Ovary (tissue), 9 donors: ENCODE results near the gene FBN1. TPM values are rescaled to one million over a fixed set of nuclear protein-coding genes. Genes with fewer than 3 reads are reported as not detected.

ENCODE experiments used
- DNase-seq, 5 donors: peaks; one replicate each; pipeline ENCODE4 v3.0.0-alpha.2; 2019 to 2020
- H3K27ac ChIP-seq, 2 donors: fragments of 200-600 bp; one replicate each; pipeline versions ENCODE4 v1.5.1 to v1.8.0; 2019 to 2022
- H3K27me3 ChIP-seq: fragments of 200-600 bp; one replicate; pipeline ENCODE4 v1.8.0; 2022
- H3K36me3 ChIP-seq: fragments of 200-600 bp; sonication (generic); one replicate; pipeline ENCODE4 v1.5.1; 2019
- H3K4me1 ChIP-seq: one replicate; pipeline ENCODE4 v1.8.1; 2013; ENCODE audit warnings: mild to moderate bottlenecking, moderate library complexity; ENCODE audit not compliant: insufficient read depth
- H3K4me3 ChIP-seq: fragments of 200-600 bp; sonication (generic); one replicate; pipeline ENCODE4 v1.5.1; 2017
- H3K9me3 ChIP-seq, 2 donors: fragments of 200-600 bp in 1 of 2; sonication (generic) in 1 of 2; one replicate each; pipeline versions ENCODE4 v1.5.1 to v1.8.1; 2013 to 2019; ENCODE audit warnings: mild to moderate bottlenecking in 1 of 2, moderate library complexity in 1 of 2
- EP300 ChIP-seq: sonication (generic); formaldehyde crosslinking; IDR thresholded peaks from one replicate; pipeline ENCODE4 v1.6.1; 2017; ENCODE audit warnings: antibody characterized with exemption
- POLR2A ChIP-seq: fragments of 450-650 bp; IDR thresholded peaks from one replicate; pipeline ENCODE4 v1.6.1; 2017; ENCODE audit warnings: antibody characterized with exemption, mild to moderate bottlenecking, moderate library complexity
- WGBS, 3 donors: extraction: QIAGEN DNeasy Blood & Tissue Kit in 1 of 3; methylation state at CpG; one replicate each; pipeline versions ENCODE4 v1.1.5 to v1.1.7; 2013 to 2017; 5-methylcytosine and 5-hydroxymethylcytosine counted together
- intact Hi-C, 4 donors: fragments of 100-400 bp; cut with DNase I; formaldehyde crosslinking; loops; one replicate each; pipeline versions ENCODE4 v1.11.0 to v1.15.1; 2022 to 2023
- polyA plus RNA-seq, 2 donors: library from polyadenylated mRNA; stranded (reverse); fragments of 200-250 nt in 1 of 2; fragments of 350-450 nt in 1 of 2; fragmentation: Illumina TruSeq in 1 of 2; extraction: RNeasy Lipid Tissue Mini Kit (QIAGEN cat#74804) in 1 of 2; gene quantifications; one replicate each; pipeline ENCODE4 v1.2.3, GENCODE V29; 2013 to 2014
- total RNA-seq, 7 donors: library from RNA; depleted of rRNA in 2 of 7; stranded (reverse); fragments of >200 nt in 2 of 7; fragmentation: NEBNext Ultra II Directional in 3 of 7; extraction: Animal tissue kit (Norgen Biotek cat#: 25700) in 3 of 7; gene quantifications; one replicate each; pipeline versions ENCODE4 v1.1.0 to v1.2.4, GENCODE V29; 2016 to 2023
- TF ChIP-seq, protein P1 (sequence below), 3 donors: fragments of 450-650 bp in 2 of 3; fragments of 200-600 bp in 1 of 3; IDR thresholded peaks; one replicate each; pipeline versions ENCODE4 v1.5.1 to v1.8.0; 2016 to 2022; ENCODE audit warnings: antibody characterized with exemption in 3 of 3, mild to moderate bottlenecking in 1 of 3
- donor health status: DM: no; HTN: no; CAD: no; lungs with moderate emphysema.
- donor health status: DM: no; HTN: no; CAD: no.
- donor health status: Bipolar disorder and iron deficiency.
- donor health status: DM: yes; HTN: yes; CAD: no.
- donor health status: DM: no; HTN: no; CAD: no.
- donor health status: DM: yes; HTN: yes; CAD: no.

Gene FBN1
- total and polyA plus RNA-seq, 9 donors = 62.5 to 159 (median 97.4) TPM

DNA sequence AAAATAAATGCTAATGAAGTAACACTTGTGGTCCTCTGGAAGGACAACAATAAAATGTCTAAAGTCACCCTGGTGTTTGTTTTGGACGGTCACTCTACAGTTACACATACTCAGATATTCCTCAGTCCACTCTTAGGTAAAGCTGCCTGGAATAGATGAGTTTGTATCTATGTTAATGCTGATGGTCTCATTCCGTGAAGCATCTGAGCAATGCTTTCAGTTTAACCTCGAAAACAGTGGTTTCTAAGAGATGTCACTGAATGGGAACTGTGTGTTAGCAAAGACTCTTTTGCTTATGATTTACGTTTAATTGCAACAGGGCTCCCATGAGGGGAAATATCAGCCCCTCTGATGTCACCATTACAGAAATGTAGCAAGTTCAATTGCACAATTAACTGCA lies 49.1 kb downstream of the FBN1 start:
- 85 to 90% (median 88%) methylated on average over 4 of the region's 4 CpGs for WGBS, 3 donors
- intact Hi-C loops = no loop called here

DNA sequence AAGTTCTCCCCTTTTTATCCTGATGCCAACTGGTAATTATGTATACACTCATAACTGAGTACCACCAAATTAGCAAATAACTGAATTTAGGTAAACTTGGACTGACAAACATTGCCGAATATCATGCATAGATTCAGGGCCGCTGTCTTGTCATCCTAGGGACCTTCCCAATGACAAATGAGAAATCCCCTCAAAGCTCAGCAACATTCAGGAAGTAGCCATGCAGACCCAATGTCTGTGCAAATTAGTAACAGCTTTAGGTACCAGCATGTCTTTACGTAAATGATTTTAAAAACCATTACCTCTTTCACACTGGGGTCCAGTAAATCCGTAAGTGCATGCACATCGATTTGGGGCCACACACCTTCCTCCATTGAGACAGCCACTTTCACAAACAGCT lies 49.5 kb downstream of the FBN1 start:
- DNase-seq = no peak
- no peak for TF ChIP-seq POLR2A
- TF ChIP-seq EP300 = no peak
- TF ChIP-seq, protein P1, sequence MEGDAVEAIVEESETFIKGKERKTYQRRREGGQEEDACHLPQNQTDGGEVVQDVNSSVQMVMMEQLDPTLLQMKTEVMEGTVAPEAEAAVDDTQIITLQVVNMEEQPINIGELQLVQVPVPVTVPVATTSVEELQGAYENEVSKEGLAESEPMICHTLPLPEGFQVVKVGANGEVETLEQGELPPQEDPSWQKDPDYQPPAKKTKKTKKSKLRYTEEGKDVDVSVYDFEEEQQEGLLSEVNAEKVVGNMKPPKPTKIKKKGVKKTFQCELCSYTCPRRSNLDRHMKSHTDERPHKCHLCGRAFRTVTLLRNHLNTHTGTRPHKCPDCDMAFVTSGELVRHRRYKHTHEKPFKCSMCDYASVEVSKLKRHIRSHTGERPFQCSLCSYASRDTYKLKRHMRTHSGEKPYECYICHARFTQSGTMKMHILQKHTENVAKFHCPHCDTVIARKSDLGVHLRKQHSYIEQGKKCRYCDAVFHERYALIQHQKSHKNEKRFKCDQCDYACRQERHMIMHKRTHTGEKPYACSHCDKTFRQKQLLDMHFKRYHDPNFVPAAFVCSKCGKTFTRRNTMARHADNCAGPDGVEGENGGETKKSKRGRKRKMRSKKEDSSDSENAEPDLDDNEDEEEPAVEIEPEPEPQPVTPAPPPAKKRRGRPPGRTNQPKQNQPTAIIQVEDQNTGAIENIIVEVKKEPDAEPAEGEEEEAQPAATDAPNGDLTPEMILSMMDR (IDR thresholded peaks at IDR 0.05) = no peak
- no peaks in the 10 kb centered on the region for H3K4me1 ChIP-seq
- H3K4me3 ChIP-seq = no peak overlapping the region
- H3K9me3 ChIP-seq = no peaks in the 10 kb centered on the region
- H3K36me3 ChIP-seq = no peaks in the 10 kb centered on the region
- 91 to 96% (median 94%) methylated on average over 5 of the region's 5 CpGs for WGBS, 3 donors
- H3K27me3 ChIP-seq = no peaks in the 10 kb centered on the region
- H3K27ac ChIP-seq = no peak overlapping the region
- intact Hi-C loops = no loop called here

More for the DNA sequence above, 49.1 kb downstream of the FBN1 start:
- H3K27me3 ChIP-seq = no peaks in the 10 kb centered on the region
- H3K4me1 ChIP-seq = no peaks in the 10 kb centered on the region
- DNase-seq = no peak
- TF ChIP-seq EP300 (no peak), POLR2A (no peak)
- TF ChIP-seq, protein P1 (IDR thresholded peaks at IDR 0.05) = no peak
- no peaks in the 10 kb centered on the region for H3K36me3 ChIP-seq
- H3K9me3 ChIP-seq = no peaks in the 10 kb centered on the region
- no peak overlapping the region for H3K27ac ChIP-seq
- H3K4me3 ChIP-seq = no peak overlapping the region

DNA sequence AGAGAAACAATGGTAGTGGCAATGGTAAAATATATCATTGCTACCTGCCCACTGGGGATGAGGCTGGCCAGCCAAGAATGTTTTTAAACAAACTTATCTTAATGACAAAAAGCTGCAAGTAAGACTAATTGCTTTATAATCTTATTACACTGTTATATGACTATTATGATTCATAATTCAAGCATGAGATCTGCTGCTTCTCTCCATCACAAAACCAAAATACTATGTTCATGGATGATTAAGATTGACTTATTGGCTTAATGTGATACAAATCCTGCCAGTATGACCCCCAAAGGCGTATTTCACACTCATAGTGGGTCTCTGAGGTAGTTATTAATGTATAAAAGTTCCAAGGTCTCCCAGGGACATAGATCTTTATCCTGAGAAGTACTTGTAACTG lies 52.6 kb downstream of the FBN1 start:
- Histone ChIP-seq H3K36me3 (no peaks in the 10 kb centered on the region), H3K27me3 (no peaks in the 10 kb centered on the region), H3K9me3 (no peaks in the 10 kb centered on the region), H3K4me1 (peaks cover 4% of the 10 kb centered on the region), H3K4me3 (no peak overlapping the region), H3K27ac (no peak overlapping the region)
- intact Hi-C loops = no loop called here
- no peak for DNase-seq
- TF ChIP-seq POLR2A (no peak), EP300 (no peak)
- TF ChIP-seq, protein P1 (IDR thresholded peaks at IDR 0.05) = no peak
- WGBS, 3 donors = 53 to 93% (median 87%) methylated on average over 1 of the region's 1 CpG

DNA sequence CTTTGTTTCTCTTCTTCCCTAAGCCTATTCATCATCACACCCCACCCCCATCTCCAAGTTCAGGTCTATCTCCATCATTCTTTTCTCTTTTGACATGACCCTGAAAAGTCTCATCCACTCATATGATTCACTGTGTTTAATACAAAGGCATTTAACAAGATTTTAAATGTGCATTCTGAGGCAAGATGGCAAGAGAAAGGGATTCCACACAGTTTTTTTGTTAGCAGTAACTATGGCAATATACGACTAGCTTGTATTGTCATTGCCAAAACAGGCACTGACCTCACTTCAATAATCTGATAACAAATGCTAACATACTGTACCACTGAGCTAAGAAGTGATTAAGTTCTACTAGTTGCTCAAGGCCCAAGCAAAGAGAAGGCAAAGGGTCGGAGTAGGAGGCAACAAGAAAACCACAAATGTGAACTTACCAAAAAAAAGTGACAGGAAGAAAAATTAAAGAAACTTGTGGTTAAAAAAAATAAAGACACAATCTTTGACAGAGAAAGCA lies 53.2 kb downstream of the FBN1 start:
- Histone ChIP-seq H3K4me1 (peaks cover 4% of the 10 kb centered on the region), H3K27me3 (no peaks in the 10 kb centered on the region), H3K4me3 (no peak overlapping the region), H3K27ac (no peak overlapping the region), H3K9me3 (no peaks in the 10 kb centered on the region), H3K36me3 (no peaks in the 10 kb centered on the region)
- 57 to 80% (median 57%) methylated on average over 2 of the region's 2 CpGs for WGBS, 3 donors
- DNase-seq = no peak
- TF ChIP-seq EP300 = no peak
- TF ChIP-seq POLR2A = no peak
- TF ChIP-seq, protein P1 (IDR thresholded peaks at IDR 0.05) = no peak
- intact Hi-C loops = no loop called here
